Liver (tissue), 9 donors: Measurements from ENCODE around the gene TRMT1. TPM values are rescaled to one million over a fixed set of nuclear protein-coding genes. Genes with fewer than 3 reads are reported as not detected.
A peak's percentile ranks its signal among the peaks of the same experiment; 100 is the strongest.

Source experiments
- DNase-seq: peaks from one replicate; pipeline ENCODE4 v3.0.0-alpha.2; 2017; ENCODE audit warnings: low spot score
- H3K27ac ChIP-seq, 2 donors: one replicate each; pipeline ENCODE4 v1.7.0; 2013; ENCODE audit warnings: inconsistent platforms in 2 of 2, low read length in 2 of 2, control low read depth in 1 of 2, low read depth in 1 of 2, mild to moderate bottlenecking in 1 of 2
- H3K27me3 ChIP-seq, 4 donors: one replicate each; pipeline versions ENCODE4 v1.6.1 to v1.7.0; 2013; ENCODE audit warnings: low read length in 3 of 4, inconsistent platforms in 1 of 4, mild to moderate bottlenecking in 1 of 4, moderate library complexity in 1 of 4; ENCODE audit not compliant: control insufficient read depth in 4 of 4, insufficient read depth in 4 of 4
- H3K36me3 ChIP-seq, 4 donors: one replicate each; pipeline versions ENCODE4 v1.6.1 to v1.7.0; 2013; ENCODE audit warnings: low read length in 3 of 4, mild to moderate bottlenecking in 3 of 4, low read depth in 1 of 4, moderate library complexity in 1 of 4; ENCODE audit not compliant: control insufficient read depth in 4 of 4, insufficient read depth in 3 of 4
- H3K4me1 ChIP-seq, 4 donors: one replicate each; pipeline versions ENCODE4 v1.6.1 to v1.7.0; 2013; ENCODE audit warnings: low read length in 3 of 4, mild to moderate bottlenecking in 3 of 4, moderate library complexity in 1 of 4; ENCODE audit not compliant: control insufficient read depth in 4 of 4, insufficient read depth in 4 of 4
- H3K4me3 ChIP-seq, 3 donors: one replicate each; pipeline versions ENCODE4 v1.6.1 to v1.7.0; 2013; ENCODE audit warnings: low read length in 3 of 3, control low read depth in 1 of 3, low read depth in 1 of 3, mild to moderate bottlenecking in 1 of 3
- H3K9ac ChIP-seq, 2 donors: one replicate each; pipeline ENCODE4 v1.7.0; 2013; ENCODE audit warnings: low read length in 2 of 2, mild to moderate bottlenecking in 2 of 2, moderate library complexity in 2 of 2, control low read depth in 1 of 2, low read depth in 1 of 2
- H3K9me3 ChIP-seq, 4 donors: one replicate each; pipeline versions ENCODE4 v1.6.1 to v1.7.0; 2013; ENCODE audit warnings: low read length in 3 of 4; ENCODE audit not compliant: control insufficient read depth in 4 of 4
- FOXA2 ChIP-seq: IDR thresholded peaks from 2 replicates; pipeline ENCODE4 v1.6.1; 2016; ENCODE audit warnings: antibody characterized with exemption
- HNF4A ChIP-seq, 2 donors: conservative IDR thresholded peaks; 2 replicates each; pipeline ENCODE4 v1.6.1; 2016; ENCODE audit warnings: antibody characterized with exemption in 2 of 2, mild to moderate bottlenecking in 2 of 2
- HNF4G ChIP-seq: IDR thresholded peaks from 2 replicates; pipeline ENCODE4 v1.6.1; 2016; ENCODE audit warnings: antibody characterized with exemption
- NR2F2 ChIP-seq: IDR thresholded peaks from 2 replicates; pipeline ENCODE4 v1.6.1; 2016; ENCODE audit warnings: antibody characterized with exemption
- RXRA ChIP-seq, 2 donors: IDR thresholded peaks; 2 replicates each; pipeline ENCODE4 v1.6.1; 2017 to 2018; ENCODE audit warnings: antibody characterized with exemption in 2 of 2, mild to moderate bottlenecking in 1 of 2
- SP1 ChIP-seq: IDR thresholded peaks from 2 replicates; pipeline ENCODE4 v1.6.1; 2018; ENCODE audit warnings: antibody characterized with exemption, mild to moderate bottlenecking
- TAF1 ChIP-seq: conservative IDR thresholded peaks from 2 replicates; pipeline ENCODE4 v1.6.1; 2016; ENCODE audit warnings: antibody characterized with exemption, mild to moderate bottlenecking
- YY1 ChIP-seq: IDR thresholded peaks from 2 replicates; pipeline ENCODE4 v1.6.1; 2016; ENCODE audit warnings: antibody characterized with exemption, mild to moderate bottlenecking
- WGBS: extraction: QIAGEN DNeasy Blood & Tissue Kit; methylation state at CpG from one replicate; pipeline ENCODE4 v1.1.7; 2013; 5-methylcytosine and 5-hydroxymethylcytosine counted together
- polyA plus RNA-seq, 2 donors: library from polyadenylated mRNA; stranded (reverse) in 1 of 2; unstranded in 1 of 2; fragments of 200-250 nt in 1 of 2; fragments of >200 nt in 1 of 2; fragmentation: Nextera tagmentation in 1 of 2; extraction: Ambion mirVana in 1 of 2; gene quantifications; one replicate each; pipeline versions ENCODE4 v1.2.1 to v1.2.3, GENCODE V29; 2013 to 2015
- total RNA-seq, 2 donors: library from RNA; depleted of rRNA; stranded (reverse); fragments of >200 nt; gene quantifications; one replicate each; pipeline ENCODE4 v1.2.3, GENCODE V29; 2014
- TF ChIP-seq, protein P1 (sequence below): IDR thresholded peaks from 2 replicates; pipeline ENCODE4 v1.6.1; 2016; ENCODE audit warnings: antibody characterized with exemption
- TF ChIP-seq, protein P2 (sequence below): fragments of 150-350 bp; IDR thresholded peaks from 2 replicates; pipeline ENCODE4 v1.5.1; 2017; ENCODE audit warnings: improper control_type of control experiment, low read depth, low read length; ENCODE audit not compliant: missing input control
- donor health status: healthy.
- donor health status: healthy.
- donor health status: healthy.
- donor health status: healthy.
- donor health status: healthy.

The TRMT1 gene
- total and polyA plus RNA-seq, 4 donors: 8.3 to 15.6 (median 11.7) TPM

DNA sequence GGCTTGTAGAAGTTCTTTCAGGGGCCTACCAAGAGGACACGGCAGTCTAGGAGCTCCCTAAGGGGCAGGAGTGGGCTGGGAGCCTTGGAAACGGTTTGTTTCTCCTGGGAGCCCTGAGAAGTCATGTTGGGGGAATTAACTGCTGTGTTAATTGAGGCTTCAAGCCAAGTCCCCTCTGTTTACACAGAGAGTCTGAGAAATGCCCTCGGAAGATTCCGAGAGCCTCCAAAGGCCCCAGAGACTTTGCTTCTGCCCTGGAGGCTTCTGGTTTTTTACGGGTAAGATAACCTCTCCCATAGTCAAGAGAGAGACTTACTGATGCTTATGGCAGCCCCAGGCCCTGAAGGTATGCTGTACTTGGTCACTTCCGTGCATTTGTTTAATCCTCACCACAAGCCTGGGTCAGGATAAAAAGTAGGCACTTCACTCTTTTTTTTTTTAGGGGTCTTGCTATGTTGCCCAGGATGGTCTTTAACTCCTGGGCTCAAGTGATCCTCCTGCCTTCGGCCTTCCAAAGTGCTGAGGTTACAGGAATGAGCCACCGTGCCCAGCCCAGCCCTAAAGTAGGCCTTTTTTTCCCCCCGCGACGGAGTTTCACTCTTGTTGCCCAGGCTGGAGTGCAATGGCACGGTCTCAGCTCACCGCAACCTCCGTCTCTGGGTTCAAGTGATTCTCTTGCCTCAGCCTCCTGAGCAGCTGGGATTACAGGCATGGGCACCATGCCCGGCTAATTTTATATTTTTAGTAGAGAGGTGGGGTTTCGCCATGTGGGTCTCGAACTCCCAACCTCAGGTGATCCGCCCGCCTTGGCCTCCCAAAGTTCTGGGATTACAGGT is 48.8 kb upstream of the TRMT1 start:
- H3K36me3 ChIP-seq: no peaks in the 10 kb centered on the region
- H3K4me3 ChIP-seq: no peak overlapping the region
- no peaks in the 10 kb centered on the region for H3K9me3 ChIP-seq
- 88% methylated on average over 19 of the region's 19 CpGs for WGBS
- no peak for DNase-seq
- H3K9ac ChIP-seq: no peak overlapping the region
- H3K27me3 ChIP-seq: no peaks in the 10 kb centered on the region
- TF ChIP-seq, protein P1, sequence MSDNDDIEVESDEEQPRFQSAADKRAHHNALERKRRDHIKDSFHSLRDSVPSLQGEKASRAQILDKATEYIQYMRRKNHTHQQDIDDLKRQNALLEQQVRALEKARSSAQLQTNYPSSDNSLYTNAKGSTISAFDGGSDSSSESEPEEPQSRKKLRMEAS: no peak
- TF ChIP-seq, protein P2, sequence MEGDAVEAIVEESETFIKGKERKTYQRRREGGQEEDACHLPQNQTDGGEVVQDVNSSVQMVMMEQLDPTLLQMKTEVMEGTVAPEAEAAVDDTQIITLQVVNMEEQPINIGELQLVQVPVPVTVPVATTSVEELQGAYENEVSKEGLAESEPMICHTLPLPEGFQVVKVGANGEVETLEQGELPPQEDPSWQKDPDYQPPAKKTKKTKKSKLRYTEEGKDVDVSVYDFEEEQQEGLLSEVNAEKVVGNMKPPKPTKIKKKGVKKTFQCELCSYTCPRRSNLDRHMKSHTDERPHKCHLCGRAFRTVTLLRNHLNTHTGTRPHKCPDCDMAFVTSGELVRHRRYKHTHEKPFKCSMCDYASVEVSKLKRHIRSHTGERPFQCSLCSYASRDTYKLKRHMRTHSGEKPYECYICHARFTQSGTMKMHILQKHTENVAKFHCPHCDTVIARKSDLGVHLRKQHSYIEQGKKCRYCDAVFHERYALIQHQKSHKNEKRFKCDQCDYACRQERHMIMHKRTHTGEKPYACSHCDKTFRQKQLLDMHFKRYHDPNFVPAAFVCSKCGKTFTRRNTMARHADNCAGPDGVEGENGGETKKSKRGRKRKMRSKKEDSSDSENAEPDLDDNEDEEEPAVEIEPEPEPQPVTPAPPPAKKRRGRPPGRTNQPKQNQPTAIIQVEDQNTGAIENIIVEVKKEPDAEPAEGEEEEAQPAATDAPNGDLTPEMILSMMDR: no peak
- no peak for TF ChIP-seq HNF4G
- no peak for TF ChIP-seq YY1
- TF ChIP-seq TAF1: no peak
- TF ChIP-seq RXRA (IDR thresholded peaks at IDR 0.05): no peak
- H3K27ac ChIP-seq: peak overlapping the region; percentile 87 to 94
- H3K4me1 ChIP-seq: peaks cover 9 to 50% (median 22%) of the 10 kb centered on the region in 4 donors

DNA sequence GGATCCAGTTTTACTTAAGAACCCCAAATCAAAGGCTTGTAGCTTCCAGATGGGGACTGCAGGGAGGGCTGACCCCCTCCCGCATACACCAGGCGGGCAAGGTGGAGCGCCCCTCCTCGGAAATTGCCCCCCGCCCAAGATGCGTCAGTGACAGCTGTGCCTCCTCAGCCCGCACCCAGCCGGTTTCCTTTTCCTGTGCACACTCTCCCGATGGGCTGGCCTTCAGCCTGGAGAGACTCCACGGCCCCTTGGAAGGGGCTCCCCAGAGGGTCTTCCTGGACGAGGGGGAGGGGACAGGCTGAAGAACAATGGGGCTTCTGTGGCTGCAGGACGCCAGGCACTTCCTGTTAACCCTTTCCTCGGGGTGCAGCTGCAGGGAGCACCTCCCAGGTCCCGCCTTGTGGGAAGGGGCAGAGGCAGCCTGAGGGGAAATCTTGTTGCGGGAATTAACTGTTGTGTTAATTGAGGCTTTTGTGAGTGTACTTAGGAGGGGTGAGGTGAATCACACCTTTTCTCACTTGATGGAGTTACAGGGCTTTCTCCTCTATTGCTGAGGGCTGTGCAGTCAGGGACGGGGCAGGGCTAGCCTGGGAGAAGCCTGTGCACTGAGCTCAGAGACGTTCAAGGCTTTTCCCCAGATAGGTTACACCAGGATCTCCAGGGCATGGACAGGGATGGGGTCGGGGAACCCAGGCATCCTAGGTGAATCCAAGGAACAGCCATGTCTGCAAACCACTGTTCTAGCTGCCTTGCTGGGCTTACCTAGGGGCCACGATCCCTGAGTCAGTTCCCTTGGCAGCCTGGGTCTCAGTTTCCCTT is 48.0 kb upstream of the TRMT1 start:
- H3K9ac ChIP-seq: no peak overlapping the region
- peak overlapping the region; percentile 87 to 94 for H3K27ac ChIP-seq
- H3K4me3 ChIP-seq: no peak overlapping the region
- 54% methylated on average over 19 of the region's 19 CpGs for WGBS
- TF ChIP-seq FOXA2 (no peak), HNF4A (conservative IDR thresholded peaks at IDR 0.05) (no peak), SP1 (peak; percentile 30), NR2F2 (peak; percentile 53)
- TF ChIP-seq, protein P2: no peak
- TF ChIP-seq, protein P1: no peak
- peaks cover 9 to 50% (median 22%) of the 10 kb centered on the region in 4 donors for H3K4me1 ChIP-seq
- DNase-seq: no peak
- H3K9me3 ChIP-seq: no peaks in the 10 kb centered on the region
- H3K36me3 ChIP-seq: no peaks in the 10 kb centered on the region
- H3K27me3 ChIP-seq: no peaks in the 10 kb centered on the region
